Measurements from ENCODE around the gene ANXA2. TPM values are rescaled to one million over a fixed set of nuclear protein-coding genes. Genes with fewer than 3 reads are reported as not detected.
A peak's percentile ranks its signal among the peaks of the same experiment; 100 is the strongest.

Gene ANXA2
- total and polyA plus RNA-seq, 2 donors from 2014 or later: 383 to 867 TPM

GRCh38 chr15:60381148-60381788, 16.5 kb downstream of the ANXA2 start:
- Histone ChIP-seq H3K36me3 (ENCODE audit: control insufficient read depth in 2 of 3, insufficient read depth in 3 of 3, low read length in 3 of 3) (peaks cover 3 to 7% (median 3%) of the 10 kb centered on the region in 3 donors), H3K27me3 (ENCODE audit: control insufficient read depth, insufficient read depth, low read length) (no peaks in the 10 kb centered on the region), H3K4me1 (ENCODE audit: control insufficient read depth in 2 of 3, insufficient read depth in 2 of 3, low read depth in 1 of 3, low read length in 3 of 3) (peaks cover 0 to 3% (median 0%) of the 10 kb centered on the region in 3 donors), H3K9ac (ENCODE audit: low read length in 3 of 3) (no peak overlapping the region), H3K27ac (ENCODE audit: low read depth in 2 of 2, low read length in 2 of 2) (no peak overlapping the region), H3K9me3 (ENCODE audit: control insufficient read depth in 2 of 3, insufficient read depth in 1 of 3, low read length in 3 of 3) (no peaks in the 10 kb centered on the region), H3K4me3 (ENCODE audit: low read length in 3 of 3) (no peak overlapping the region)
- TF ChIP-seq CTCF (IDR thresholded peaks at IDR 0.05; ENCODE audit: borderline replicate concordance, extremely low read depth, insufficient read depth): no peak
- FAIRE-seq (no peak), DNase-seq (no peak)
- intact Hi-C loops (cut with DNase I): no loop called here

GRCh38 chr15:60379525-60380274, 18.1 kb downstream of the ANXA2 start:
- Histone ChIP-seq H3K27ac (ENCODE audit: low read depth in 2 of 2, low read length in 2 of 2) (no peak overlapping the region), H3K27me3 (ENCODE audit: control insufficient read depth, insufficient read depth, low read length) (no peaks in the 10 kb centered on the region), H3K9ac (ENCODE audit: low read length in 3 of 3) (no peak overlapping the region), H3K9me3 (ENCODE audit: control insufficient read depth in 2 of 3, insufficient read depth in 1 of 3, low read length in 3 of 3) (no peaks in the 10 kb centered on the region), H3K36me3 (ENCODE audit: control insufficient read depth in 2 of 3, insufficient read depth in 3 of 3, low read length in 3 of 3) (peaks cover 3 to 7% (median 3%) of the 10 kb centered on the region in 3 donors), H3K4me3 (ENCODE audit: low read length in 3 of 3) (no peak overlapping the region), H3K4me1 (ENCODE audit: control insufficient read depth in 2 of 3, insufficient read depth in 2 of 3, low read depth in 1 of 3, low read length in 3 of 3) (peaks cover 0 to 3% (median 0%) of the 10 kb centered on the region in 3 donors)
- FAIRE-seq (no peak), DNase-seq (peak in 3 of 5 donors; percentile 45 to 88 (median 86))
- no peak for TF ChIP-seq CTCF (IDR thresholded peaks at IDR 0.05; ENCODE audit: borderline replicate concordance, extremely low read depth, insufficient read depth)
- intact Hi-C loops (cut with DNase I): no loop called here

GRCh38 chr15:60379185-60379524, 18.6 kb downstream of the ANXA2 start:
- Histone ChIP-seq H3K9me3 (ENCODE audit: control insufficient read depth in 2 of 3, insufficient read depth in 1 of 3, low read length in 3 of 3) (no peaks in the 10 kb centered on the region), H3K4me3 (ENCODE audit: low read length in 3 of 3) (no peak overlapping the region), H3K27me3 (ENCODE audit: control insufficient read depth, insufficient read depth, low read length) (no peaks in the 10 kb centered on the region), H3K27ac (ENCODE audit: low read depth in 2 of 2, low read length in 2 of 2) (no peak overlapping the region), H3K4me1 (ENCODE audit: control insufficient read depth in 2 of 3, insufficient read depth in 2 of 3, low read depth in 1 of 3, low read length in 3 of 3) (peaks cover 0 to 3% (median 0%) of the 10 kb centered on the region in 3 donors), H3K9ac (ENCODE audit: low read length in 3 of 3) (no peak overlapping the region), H3K36me3 (ENCODE audit: control insufficient read depth in 2 of 3, insufficient read depth in 3 of 3, low read length in 3 of 3) (peaks cover 3 to 7% (median 5%) of the 10 kb centered on the region in 3 donors)
- TF ChIP-seq CTCF (IDR thresholded peaks at IDR 0.05; ENCODE audit: borderline replicate concordance, extremely low read depth, insufficient read depth): no peak
- FAIRE-seq (no peak), DNase-seq (no peak)
- intact Hi-C loops (cut with DNase I): no loop called here
